HFFc6 (cell line): ENCODE measurements around the gene PREX1. TPM values are rescaled to one million over a fixed set of nuclear protein-coding genes. Genes with fewer than 3 reads are reported as not detected.

Experiments
- DNase-seq: peaks from one replicate; pipeline ENCODE4 v3.0.0-alpha.2; 2018
- H3K27ac Mint-ChIP-seq: 2 replicates; pipeline ENCODE4 v1.8.0; 2020; ENCODE audit warnings: mild to moderate bottlenecking, mixed read lengths
- H3K27me3 Mint-ChIP-seq: 2 replicates; pipeline ENCODE4 v1.8.0; 2021; ENCODE audit warnings: mild to moderate bottlenecking, moderate library complexity, mixed read lengths; ENCODE audit not compliant: insufficient read depth
- H3K36me3 Mint-ChIP-seq: 2 replicates; pipeline ENCODE4 v1.8.0; 2021; ENCODE audit warnings: low read depth, mixed read lengths
- H3K4me1 Mint-ChIP-seq: 2 replicates; pipeline ENCODE4 v1.8.0; 2020; ENCODE audit warnings: low read depth, mixed read lengths
- H3K4me3 Mint-ChIP-seq: 2 replicates; pipeline ENCODE4 v1.8.0; 2020; ENCODE audit warnings: mild to moderate bottlenecking, moderate library complexity, mixed read lengths
- H3K9me3 Mint-ChIP-seq: 2 replicates; pipeline ENCODE4 v1.8.0; 2020; ENCODE audit warnings: mild to moderate bottlenecking, mixed read lengths
- total RNA-seq, 6 experiments: library from RNA; stranded (reverse); fragmentation: NEBNext Ultra II Directional; extraction: Animal tissue kit (Norgen Biotek cat#: 25700); gene quantifications; 2 replicates in 1 of 6; 3 replicates in 5 of 6; pipeline ENCODE4 v1.2.3, GENCODE V29; 2021
- TF ChIP-seq, protein P1 (sequence below): fragments of 200-600 bp; sonication (generic); IDR thresholded peaks from 2 replicates; pipeline ENCODE4 v1.5.0; 2021; ENCODE audit warnings: antibody characterized with exemption, mild to moderate bottlenecking

The PREX1 gene
- total RNA-seq, 6 experiments from 2014 or later: 1.8 to 4.1 (median 2.8) TPM

DNA sequence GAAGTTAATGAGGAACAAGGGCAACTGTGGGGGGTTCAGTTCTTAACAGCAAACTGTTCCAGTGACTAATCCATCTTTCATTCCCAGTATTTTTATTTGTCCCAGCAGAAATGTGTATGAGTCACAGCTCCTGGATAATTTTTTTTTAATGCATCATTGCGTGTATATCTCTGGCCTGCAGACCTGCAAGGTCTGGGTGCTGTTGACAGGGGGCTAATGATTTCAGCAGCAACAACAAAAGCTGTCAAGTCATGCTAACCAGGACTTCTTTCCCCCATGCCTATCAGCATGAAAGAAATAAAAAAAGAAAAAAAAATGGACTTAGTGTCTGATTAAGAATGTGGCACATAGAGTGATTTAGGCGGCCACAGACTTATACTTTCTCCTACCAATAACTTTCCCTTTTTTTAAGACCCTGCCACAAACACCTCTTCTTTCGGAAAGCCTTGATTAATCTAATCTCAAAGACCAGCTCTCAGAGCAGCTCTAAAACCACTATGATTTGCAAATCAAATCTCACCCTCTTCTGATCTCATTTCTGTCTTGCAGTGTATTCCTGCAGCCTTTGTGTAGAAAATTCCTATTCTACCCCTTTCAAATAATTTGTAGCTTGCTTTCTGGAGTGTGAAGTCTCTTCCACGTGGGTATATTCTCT lies 14.2 kb upstream of the PREX1 start:
- Mint-ChIP-seq H3K27me3 (peaks cover 6% of the 10 kb centered on the region), H3K4me3 (peak overlapping the region; percentile 33), H3K27ac (peak overlapping the region; percentile 7)

DNA sequence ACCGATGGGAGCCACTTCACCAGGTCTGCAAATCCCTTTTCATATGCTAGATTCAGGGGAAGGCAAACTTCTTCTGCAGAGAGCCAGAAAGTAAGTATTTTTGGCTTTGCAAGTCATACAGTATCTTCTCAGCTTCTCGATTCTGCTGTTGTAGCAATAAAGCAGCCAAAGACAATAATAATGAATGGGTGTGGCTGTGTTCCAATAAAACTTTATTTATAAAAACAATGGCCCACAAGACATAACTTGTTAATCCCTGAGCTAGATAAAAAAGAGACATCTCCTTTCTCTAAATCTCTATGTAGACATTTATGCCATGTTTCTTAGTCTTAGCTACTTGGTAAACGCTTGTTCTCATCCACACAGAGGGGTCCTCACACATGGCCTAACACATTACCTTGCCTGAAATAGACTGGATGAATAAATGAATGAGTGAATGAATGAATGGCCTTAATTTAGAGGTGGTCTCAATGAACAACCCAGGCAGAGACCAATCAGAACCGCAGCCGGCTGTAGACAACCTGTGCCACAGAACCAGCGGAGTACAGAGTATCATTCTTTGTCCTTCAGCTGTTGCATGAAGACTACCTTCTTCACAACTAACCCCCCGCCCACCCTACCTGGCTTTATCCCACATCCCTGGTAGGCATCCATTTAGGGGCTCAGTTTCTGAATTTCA lies 13.5 kb upstream of the PREX1 start:
- no peaks in the 10 kb centered on the region for H3K9me3 Mint-ChIP-seq
- peak overlapping the region; percentile 7 for H3K27ac Mint-ChIP-seq
- peaks cover 6% of the 10 kb centered on the region for H3K27me3 Mint-ChIP-seq
- peaks cover 44% of the 10 kb centered on the region for H3K4me1 Mint-ChIP-seq
- peak overlapping the region; percentile 33 for H3K4me3 Mint-ChIP-seq
- no peaks in the 10 kb centered on the region for H3K36me3 Mint-ChIP-seq
- TF ChIP-seq, protein P1, sequence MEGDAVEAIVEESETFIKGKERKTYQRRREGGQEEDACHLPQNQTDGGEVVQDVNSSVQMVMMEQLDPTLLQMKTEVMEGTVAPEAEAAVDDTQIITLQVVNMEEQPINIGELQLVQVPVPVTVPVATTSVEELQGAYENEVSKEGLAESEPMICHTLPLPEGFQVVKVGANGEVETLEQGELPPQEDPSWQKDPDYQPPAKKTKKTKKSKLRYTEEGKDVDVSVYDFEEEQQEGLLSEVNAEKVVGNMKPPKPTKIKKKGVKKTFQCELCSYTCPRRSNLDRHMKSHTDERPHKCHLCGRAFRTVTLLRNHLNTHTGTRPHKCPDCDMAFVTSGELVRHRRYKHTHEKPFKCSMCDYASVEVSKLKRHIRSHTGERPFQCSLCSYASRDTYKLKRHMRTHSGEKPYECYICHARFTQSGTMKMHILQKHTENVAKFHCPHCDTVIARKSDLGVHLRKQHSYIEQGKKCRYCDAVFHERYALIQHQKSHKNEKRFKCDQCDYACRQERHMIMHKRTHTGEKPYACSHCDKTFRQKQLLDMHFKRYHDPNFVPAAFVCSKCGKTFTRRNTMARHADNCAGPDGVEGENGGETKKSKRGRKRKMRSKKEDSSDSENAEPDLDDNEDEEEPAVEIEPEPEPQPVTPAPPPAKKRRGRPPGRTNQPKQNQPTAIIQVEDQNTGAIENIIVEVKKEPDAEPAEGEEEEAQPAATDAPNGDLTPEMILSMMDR: no peak
- no peak for DNase-seq

More for the DNA sequence above, 14.2 kb upstream of the PREX1 start:
- H3K9me3 Mint-ChIP-seq: no peaks in the 10 kb centered on the region
- H3K36me3 Mint-ChIP-seq: no peaks in the 10 kb centered on the region
- DNase-seq: peak; percentile 85
- peaks cover 47% of the 10 kb centered on the region for H3K4me1 Mint-ChIP-seq
- TF ChIP-seq, protein P1: no peak

DNA sequence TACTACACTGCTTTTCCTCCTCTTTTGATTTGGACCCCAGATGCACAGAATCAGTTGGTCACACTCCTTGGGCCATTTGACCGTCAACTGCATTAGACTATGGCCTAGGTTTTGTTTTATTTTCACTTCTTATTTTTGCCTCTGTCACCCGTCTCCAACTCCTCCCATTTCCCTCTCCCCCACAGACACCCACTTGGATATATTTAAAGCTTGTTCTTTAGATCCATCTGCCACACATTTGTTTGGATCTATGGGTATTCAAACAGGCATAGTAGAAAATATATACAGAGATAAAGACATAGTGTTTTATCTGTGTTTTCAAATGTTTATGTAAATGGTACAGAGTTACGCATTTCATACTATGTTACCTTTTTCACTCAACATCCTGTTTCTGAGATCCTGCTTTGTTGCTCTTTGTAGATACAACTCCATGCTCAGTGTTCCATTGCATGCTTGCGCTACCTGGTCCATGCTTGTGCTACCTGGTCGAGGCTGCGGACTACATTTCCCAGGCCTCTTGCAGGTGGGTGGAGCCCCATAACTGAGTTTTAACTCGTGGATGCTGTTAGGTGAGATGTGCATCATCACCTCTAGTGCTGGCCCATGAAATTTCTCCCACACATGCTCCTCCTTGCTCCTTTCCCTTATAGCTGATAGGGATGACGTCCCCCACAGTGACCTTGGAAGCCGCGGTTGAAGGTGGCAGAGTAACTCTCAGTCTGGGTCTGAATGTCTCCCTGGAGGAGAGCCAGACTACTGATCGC lies 11.5 kb upstream of the PREX1 start:
- Mint-ChIP-seq H3K36me3 (no peaks in the 10 kb centered on the region), H3K27me3 (peaks cover 16% of the 10 kb centered on the region), H3K27ac (no peak overlapping the region), H3K4me3 (no peak overlapping the region), H3K9me3 (no peaks in the 10 kb centered on the region), H3K4me1 (peaks cover 28% of the 10 kb centered on the region)
- DNase-seq: no peak
- TF ChIP-seq, protein P1: no peak

DNA sequence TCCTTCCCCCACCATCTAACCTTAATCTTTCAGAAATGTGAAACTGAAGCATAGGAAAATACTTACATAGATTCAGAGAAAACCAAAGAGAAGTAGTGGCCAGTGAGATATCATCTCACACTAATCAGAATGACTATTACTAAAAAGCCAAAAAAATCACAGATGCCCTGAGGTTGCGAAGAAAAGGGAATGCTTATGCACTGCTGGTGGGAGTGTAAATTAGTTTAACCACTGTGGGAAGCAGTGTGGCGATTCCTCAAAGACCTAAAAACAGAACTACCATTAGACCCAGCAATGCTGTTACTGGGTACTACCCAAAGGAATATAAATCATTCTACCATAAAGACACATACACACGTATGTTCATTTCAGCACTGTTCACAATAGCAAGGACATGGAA lies 9.2 kb upstream of the PREX1 start:
- Mint-ChIP-seq H3K4me1 (peaks cover 23% of the 10 kb centered on the region), H3K27me3 (peaks cover 16% of the 10 kb centered on the region), H3K9me3 (no peaks in the 10 kb centered on the region), H3K36me3 (no peaks in the 10 kb centered on the region), H3K27ac (no peak overlapping the region), H3K4me3 (no peak overlapping the region)
- DNase-seq: no peak
- TF ChIP-seq, protein P1: no peak

DNA sequence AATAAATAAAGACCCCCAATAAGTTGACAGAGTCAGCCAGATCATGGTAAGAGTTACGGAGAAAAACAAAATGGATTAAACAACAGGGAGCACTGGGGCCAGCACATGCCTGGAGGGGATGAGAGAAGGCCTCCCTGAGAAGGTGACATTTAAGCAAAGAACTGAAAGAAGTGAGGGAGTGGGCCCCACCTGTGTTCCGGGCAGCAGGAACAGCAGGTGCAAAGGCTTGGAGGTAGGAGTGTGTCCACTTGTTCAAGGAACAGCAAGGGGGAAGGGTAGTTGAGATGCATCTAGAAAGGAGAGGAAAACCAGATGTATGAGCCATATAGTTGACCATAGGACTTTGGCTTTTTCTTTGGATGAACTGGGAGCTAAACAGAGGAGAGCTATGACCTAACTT lies 7.6 kb upstream of the PREX1 start:
- peaks cover 26% of the 10 kb centered on the region for H3K4me1 Mint-ChIP-seq
- no peak for DNase-seq
- H3K4me3 Mint-ChIP-seq: no peak overlapping the region
- H3K36me3 Mint-ChIP-seq: no peaks in the 10 kb centered on the region
- TF ChIP-seq, protein P1: no peak
- H3K27ac Mint-ChIP-seq: no peak overlapping the region
- H3K9me3 Mint-ChIP-seq: no peaks in the 10 kb centered on the region
- H3K27me3 Mint-ChIP-seq: peaks cover 16% of the 10 kb centered on the region
